ENCODE results near the gene PTCH1. TPM values are rescaled to one million over a fixed set of nuclear protein-coding genes. Genes with fewer than 3 reads are reported as not detected.

PTCH1 gene
- polyA plus RNA-seq, 1 experiment = 2.8 TPM

GRCh38 chr9:95497772-95498171 is 19.0 kb downstream of the PTCH1 start:
- no peak for DNase-seq (ENCODE audit: low read depth)

GRCh38 chr9:95496687-95497086 is 20.1 kb downstream of the PTCH1 start:
- no peaks in the 10 kb centered on the region for H3K27me3 ChIP-seq (ENCODE audit: control insufficient read depth, insufficient read depth, low read length)
- peaks cover 5% of the 10 kb centered on the region for H3K36me3 ChIP-seq (ENCODE audit: control insufficient read depth, insufficient read depth, low read length)
- ChIA-PET POLR2A (no interaction called here), CTCF (no interaction called here)
- DNase-seq (ENCODE audit: low read depth) = no peak
- TF ChIP-seq, protein P1, sequence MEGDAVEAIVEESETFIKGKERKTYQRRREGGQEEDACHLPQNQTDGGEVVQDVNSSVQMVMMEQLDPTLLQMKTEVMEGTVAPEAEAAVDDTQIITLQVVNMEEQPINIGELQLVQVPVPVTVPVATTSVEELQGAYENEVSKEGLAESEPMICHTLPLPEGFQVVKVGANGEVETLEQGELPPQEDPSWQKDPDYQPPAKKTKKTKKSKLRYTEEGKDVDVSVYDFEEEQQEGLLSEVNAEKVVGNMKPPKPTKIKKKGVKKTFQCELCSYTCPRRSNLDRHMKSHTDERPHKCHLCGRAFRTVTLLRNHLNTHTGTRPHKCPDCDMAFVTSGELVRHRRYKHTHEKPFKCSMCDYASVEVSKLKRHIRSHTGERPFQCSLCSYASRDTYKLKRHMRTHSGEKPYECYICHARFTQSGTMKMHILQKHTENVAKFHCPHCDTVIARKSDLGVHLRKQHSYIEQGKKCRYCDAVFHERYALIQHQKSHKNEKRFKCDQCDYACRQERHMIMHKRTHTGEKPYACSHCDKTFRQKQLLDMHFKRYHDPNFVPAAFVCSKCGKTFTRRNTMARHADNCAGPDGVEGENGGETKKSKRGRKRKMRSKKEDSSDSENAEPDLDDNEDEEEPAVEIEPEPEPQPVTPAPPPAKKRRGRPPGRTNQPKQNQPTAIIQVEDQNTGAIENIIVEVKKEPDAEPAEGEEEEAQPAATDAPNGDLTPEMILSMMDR (IDR thresholded peaks at IDR 0.05; ENCODE audit: insufficient read depth, low read depth, low read length) = no peak
- no peak overlapping the region for H3K4me3 ChIP-seq (ENCODE audit: low read depth, low read length)

More at GRCh38 chr9:95497772-95498171, 19.0 kb downstream of the PTCH1 start:
- TF ChIP-seq, protein P1 (IDR thresholded peaks at IDR 0.05; ENCODE audit: insufficient read depth, low read depth, low read length) = no peak
- ChIA-PET CTCF (no interaction called here), POLR2A (no interaction called here)
- Histone ChIP-seq H3K36me3 (ENCODE audit: control insufficient read depth, insufficient read depth, low read length) (peaks cover 5% of the 10 kb centered on the region), H3K4me3 (ENCODE audit: low read depth, low read length) (no peak overlapping the region), H3K27me3 (ENCODE audit: control insufficient read depth, insufficient read depth, low read length) (no peaks in the 10 kb centered on the region; the same call in 1 of the 2 replicates)

DNA sequence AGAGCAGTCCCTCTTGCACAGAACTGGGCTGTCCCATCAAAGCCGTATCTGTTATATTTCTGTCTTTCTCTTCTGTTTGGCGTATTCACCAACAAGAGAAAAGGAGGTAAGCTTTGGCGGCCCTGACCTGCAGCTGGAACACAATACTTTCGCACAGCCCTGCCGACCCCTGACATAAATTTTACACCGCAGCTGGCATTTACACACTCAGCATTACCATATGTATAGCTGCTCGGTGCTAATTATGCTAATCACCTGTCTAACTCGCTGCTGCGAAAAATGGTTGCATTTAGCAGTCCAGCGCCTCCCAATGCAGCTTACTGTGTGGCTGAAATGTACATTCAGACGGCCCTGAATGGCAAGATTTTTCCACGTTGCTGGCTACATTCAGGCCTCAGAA is 20.8 kb downstream of the PTCH1 start:
- Histone ChIP-seq H3K4me3 (ENCODE audit: low read depth, low read length) (no peak overlapping the region), H3K36me3 (ENCODE audit: control insufficient read depth, insufficient read depth, low read length) (peaks cover 5% of the 10 kb centered on the region), H3K27me3 (ENCODE audit: control insufficient read depth, insufficient read depth, low read length) (no peaks in the 10 kb centered on the region)
- ChIA-PET POLR2A (no interaction called here), CTCF (no interaction called here)
- no peak for DNase-seq (ENCODE audit: low read depth)
- TF ChIP-seq, protein P1 (IDR thresholded peaks at IDR 0.05; ENCODE audit: insufficient read depth, low read depth, low read length) = no peak

- Histone ChIP-seq H3K27me3 (ENCODE audit: control insufficient read depth, insufficient read depth, low read length) (no peaks in the 10 kb centered on the region), H3K4me3 (ENCODE audit: low read depth, low read length) (no peak overlapping the region), H3K36me3 (ENCODE audit: control insufficient read depth, insufficient read depth, low read length) (peaks cover 5% of the 10 kb centered on the region)
- no peak for DNase-seq (ENCODE audit: low read depth)
- CTCF ChIA-PET = interaction anchor here (0.6 kb wide), 1 partner anchor 10 kb away, joined by 5 read pairs; no protein-coding TSS in a partner anchor
- POLR2A ChIA-PET = no interaction called here
- TF ChIP-seq, protein P1 (IDR thresholded peaks at IDR 0.05; ENCODE audit: insufficient read depth, low read depth, low read length) = no peak
Measured at GRCh38 chr9:95495529-95495928, 21.2 kb downstream of the PTCH1 start.

- POLR2A ChIA-PET = no interaction called here
- Histone ChIP-seq H3K4me3 (ENCODE audit: low read depth, low read length) (no peak overlapping the region), H3K27me3 (ENCODE audit: control insufficient read depth, insufficient read depth, low read length) (no peaks in the 10 kb centered on the region), H3K36me3 (ENCODE audit: control insufficient read depth, insufficient read depth, low read length) (peaks cover 5% of the 10 kb centered on the region)
- CTCF ChIA-PET = interaction anchor here (0.6 kb wide), 1 partner anchor 11 kb away, joined by 5 read pairs; no protein-coding TSS in a partner anchor
- no peak for DNase-seq (ENCODE audit: low read depth)
- TF ChIP-seq, protein P1 (IDR thresholded peaks at IDR 0.05; ENCODE audit: insufficient read depth, low read depth, low read length) = no peak
Measured at GRCh38 chr9:95494416-95495371, 22.1 kb downstream of the PTCH1 start.

All from BJ (cell line).